CD4-positive, CD25-positive, alpha-beta regulatory T cell (primary cell): ENCODE results near the gene CNNM2. TPM values are rescaled to one million over a fixed set of nuclear protein-coding genes. Genes with fewer than 3 reads are reported as not detected.

Experiments used
- ATAC-seq, 2 donors: fragments of 150-1000 bp; cut with Tn5 transposase; one replicate each; pipeline ENCODE4 v1.10.0; 2021; ENCODE audit warnings: low read depth in 2 of 2, moderate number of reproducible peaks in 2 of 2, moderate library complexity in 1 of 2
- DNase-seq, 3 donors: peaks; one replicate each; pipeline versions ENCODE4 v3.0.0 to v3.0.0-alpha.2; 2012 to 2022; ENCODE audit warnings: mixed read lengths in 1 of 3
- H3K27ac ChIP-seq: one replicate; pipeline ENCODE4 v1.7.0; 2013; ENCODE audit warnings: mild to moderate bottlenecking, low read length; ENCODE audit not compliant: insufficient read depth, poor library complexity, severe bottlenecking
- H3K27me3 ChIP-seq: one replicate; pipeline ENCODE4 v1.7.0; 2013; ENCODE audit warnings: low read length; ENCODE audit not compliant: control insufficient read depth, insufficient read depth
- H3K36me3 ChIP-seq: one replicate; pipeline ENCODE4 v1.7.0; 2013; ENCODE audit warnings: mild to moderate bottlenecking, low read length, moderate library complexity; ENCODE audit not compliant: control insufficient read depth, insufficient read depth
- H3K4me1 ChIP-seq: 2 replicates; pipeline ENCODE4 v1.7.0; 2013; ENCODE audit warnings: mild to moderate bottlenecking, low read length; ENCODE audit not compliant: insufficient read depth, control insufficient read depth, poor library complexity, severe bottlenecking
- H3K4me3 ChIP-seq: one replicate; pipeline ENCODE4 v1.7.0; 2013; ENCODE audit warnings: low read depth, mild to moderate bottlenecking, low read length, moderate library complexity
- H3K9me3 ChIP-seq, 2 experiments: 1 replicate in 1 of 2; 2 replicates in 1 of 2; pipeline ENCODE4 v1.7.0; 2013; ENCODE audit warnings: low read length in 2 of 2, mild to moderate bottlenecking in 1 of 2, moderate library complexity in 1 of 2; ENCODE audit not compliant: control insufficient read depth in 2 of 2
- H3K27ac Mint-ChIP-seq, 3 donors: one replicate each; pipeline ENCODE4 v1.8.0; 2020 to 2022; ENCODE audit warnings: mild to moderate bottlenecking in 3 of 3, mixed read lengths in 3 of 3, moderate library complexity in 2 of 3
- H3K27me3 Mint-ChIP-seq: one replicate; pipeline ENCODE4 v1.8.0; 2022; ENCODE audit warnings: mild to moderate bottlenecking, mixed read lengths
- H3K36me3 Mint-ChIP-seq: one replicate; pipeline ENCODE4 v1.8.0; 2020; ENCODE audit warnings: mixed read lengths
- H3K4me1 Mint-ChIP-seq, 4 donors: one replicate each; pipeline ENCODE4 v1.8.0; 2020 to 2022; ENCODE audit warnings: mixed read lengths in 4 of 4, mild to moderate bottlenecking in 1 of 4
- H3K4me3 Mint-ChIP-seq, 4 donors: one replicate each; pipeline ENCODE4 v1.8.0; 2020 to 2022; ENCODE audit warnings: mild to moderate bottlenecking in 4 of 4, mixed read lengths in 4 of 4, moderate library complexity in 3 of 4
- H3K9me3 Mint-ChIP-seq, 7 donors: one replicate each; pipeline ENCODE4 v1.8.0; 2020 to 2022; ENCODE audit warnings: mixed read lengths in 7 of 7, mild to moderate bottlenecking in 3 of 7, moderate library complexity in 2 of 7
- polyA plus RNA-seq, 4 donors: library from polyadenylated mRNA; unstranded; fragments of 300-500 nt; fragmentation: Illumina TruSeq; gene quantifications; one replicate each; pipeline ENCODE4 v1.2.3, GENCODE V29; 2021
- total RNA-seq: library from RNA; stranded (reverse); gene quantifications from one replicate; pipeline ENCODE4 v1.2.3, GENCODE V29; 2022

CNNM2 gene
- total and polyA plus RNA-seq, 5 donors from 2014 or later = 3.5 to 13.3 (median 6.3) TPM

- Mint-ChIP-seq H3K27ac (no peak overlapping the region), H3K4me1 (no peaks in the 10 kb centered on the region), H3K27me3 (no peaks in the 10 kb centered on the region), H3K4me3 (no peak overlapping the region), H3K9me3 (peaks cover 0 to 1% (median 0%) of the 10 kb centered on the region in 7 donors), H3K36me3 (peaks cover 2% of the 10 kb centered on the region)
- ATAC-seq = no peak
- DNase-seq = no peak
- no peaks in the 10 kb centered on the region for H3K27me3 ChIP-seq
- H3K4me3 ChIP-seq = no peak overlapping the region
- H3K9me3 ChIP-seq = no peaks in the 10 kb centered on the region
- H3K4me1 ChIP-seq = no peaks in the 10 kb centered on the region
- H3K27ac ChIP-seq = no peak overlapping the region
- H3K36me3 ChIP-seq = no peaks in the 10 kb centered on the region
Measured at GRCh38 chr10:102880256-102880655, 37.8 kb upstream of the CNNM2 start.

GRCh38 chr10:102888048-102888447 lies 30.0 kb upstream of the CNNM2 start:
- no peak overlapping the region for H3K27ac ChIP-seq
- no peaks in the 10 kb centered on the region for H3K9me3 ChIP-seq
- ATAC-seq (no peak), DNase-seq (no peak)
- peaks cover 0 to 1% (median 0%) of the 10 kb centered on the region in 7 donors for H3K9me3 Mint-ChIP-seq
- H3K4me1 Mint-ChIP-seq = no peaks in the 10 kb centered on the region
- no peak overlapping the region for H3K4me3 Mint-ChIP-seq
- no peaks in the 10 kb centered on the region for H3K36me3 ChIP-seq
- no peaks in the 10 kb centered on the region for H3K27me3 Mint-ChIP-seq
- H3K4me1 ChIP-seq = no peaks in the 10 kb centered on the region
- no peaks in the 10 kb centered on the region for H3K27me3 ChIP-seq
- H3K27ac Mint-ChIP-seq = no peak overlapping the region
- no peak overlapping the region for H3K4me3 ChIP-seq
- peaks cover 7% of the 10 kb centered on the region for H3K36me3 Mint-ChIP-seq

GRCh38 chr10:102894466-102895213 lies 23.5 kb upstream of the CNNM2 start:
- Mint-ChIP-seq H3K4me1 (no peaks in the 10 kb centered on the region), H3K27ac (peak overlapping the region in 2 of 3 donors; percentile 18 to 76), H3K9me3 (no peaks in the 10 kb centered on the region), H3K36me3 (peaks cover 3% of the 10 kb centered on the region), H3K27me3 (no peaks in the 10 kb centered on the region), H3K4me3 (no peak overlapping the region)
- Histone ChIP-seq H3K36me3 (no peaks in the 10 kb centered on the region), H3K9me3 (no peaks in the 10 kb centered on the region), H3K27me3 (no peaks in the 10 kb centered on the region), H3K27ac (no peak overlapping the region), H3K4me3 (no peak overlapping the region), H3K4me1 (no peaks in the 10 kb centered on the region)
- ATAC-seq (no peak), DNase-seq (no peak)

- H3K4me3 ChIP-seq = no peak overlapping the region
- no peaks in the 10 kb centered on the region for H3K27me3 ChIP-seq
- Mint-ChIP-seq H3K36me3 (no peaks in the 10 kb centered on the region), H3K4me1 (no peaks in the 10 kb centered on the region), H3K9me3 (no peaks in the 10 kb centered on the region), H3K4me3 (no peak overlapping the region), H3K27me3 (no peaks in the 10 kb centered on the region), H3K27ac (no peak overlapping the region)
- ATAC-seq = no peak
- no peak for DNase-seq
- H3K9me3 ChIP-seq = no peaks in the 10 kb centered on the region
- H3K27ac ChIP-seq = no peak overlapping the region
- no peaks in the 10 kb centered on the region for H3K4me1 ChIP-seq
- no peaks in the 10 kb centered on the region for H3K36me3 ChIP-seq
Measured at GRCh38 chr10:102900006-102900405, 18.1 kb upstream of the CNNM2 start.

GRCh38 chr10:102904346-102904745 lies 13.7 kb upstream of the CNNM2 start:
- Mint-ChIP-seq H3K36me3 (no peaks in the 10 kb centered on the region), H3K4me1 (no peaks in the 10 kb centered on the region), H3K9me3 (no peaks in the 10 kb centered on the region), H3K27ac (no peak overlapping the region), H3K4me3 (no peak overlapping the region), H3K27me3 (no peaks in the 10 kb centered on the region)
- no peak overlapping the region for H3K4me3 ChIP-seq
- no peaks in the 10 kb centered on the region for H3K27me3 ChIP-seq
- H3K9me3 ChIP-seq = no peaks in the 10 kb centered on the region
- H3K4me1 ChIP-seq = no peaks in the 10 kb centered on the region
- no peaks in the 10 kb centered on the region for H3K36me3 ChIP-seq
- ATAC-seq (no peak), DNase-seq (no peak)
- H3K27ac ChIP-seq = no peak overlapping the region

GRCh38 chr10:102906507-102906906 lies 11.6 kb upstream of the CNNM2 start:
- Histone ChIP-seq H3K36me3 (no peaks in the 10 kb centered on the region), H3K9me3 (no peaks in the 10 kb centered on the region), H3K27me3 (no peaks in the 10 kb centered on the region), H3K4me1 (no peaks in the 10 kb centered on the region), H3K27ac (no peak overlapping the region), H3K4me3 (no peak overlapping the region)
- Mint-ChIP-seq H3K9me3 (no peaks in the 10 kb centered on the region), H3K27me3 (no peaks in the 10 kb centered on the region), H3K27ac (peak overlapping the region in 1 of 3 donors; percentile 15), H3K4me1 (no peaks in the 10 kb centered on the region), H3K36me3 (no peaks in the 10 kb centered on the region), H3K4me3 (no peak overlapping the region)
- ATAC-seq = no peak
- DNase-seq = no peak

- peaks cover 3% of the 10 kb centered on the region for H3K27me3 ChIP-seq
- peaks cover 0 to 33% (median 10%) of the 10 kb centered on the region in 4 donors for H3K4me1 Mint-ChIP-seq
- peaks cover 15% of the 10 kb centered on the region for H3K4me1 ChIP-seq
- H3K36me3 ChIP-seq = no peaks in the 10 kb centered on the region
- H3K36me3 Mint-ChIP-seq = no peaks in the 10 kb centered on the region
- H3K27ac ChIP-seq = no peak overlapping the region
- H3K27ac Mint-ChIP-seq = no peak overlapping the region
- no peaks in the 10 kb centered on the region for H3K9me3 ChIP-seq
- peaks cover 40% of the 10 kb centered on the region for H3K27me3 Mint-ChIP-seq
- ATAC-seq = no peak
- H3K4me3 Mint-ChIP-seq = peak overlapping the region in 1 of 4 donors; percentile 43
- DNase-seq = peak in 1 of 3 donors; percentile 68
- no peak overlapping the region for H3K4me3 ChIP-seq
- no peaks in the 10 kb centered on the region for H3K9me3 Mint-ChIP-seq
Measured at GRCh38 chr10:102914781-102915180, 3.3 kb upstream of the CNNM2 start.

- H3K36me3 ChIP-seq = no peaks in the 10 kb centered on the region
- no peaks in the 10 kb centered on the region for H3K9me3 ChIP-seq
- H3K4me1 Mint-ChIP-seq = peaks cover 4 to 47% (median 24%) of the 10 kb centered on the region in 4 donors
- H3K4me3 Mint-ChIP-seq = peak overlapping the region; percentile 93 to 97 (median 96)
- DNase-seq = no peak
- no peak for ATAC-seq
- peaks cover 40% of the 10 kb centered on the region for H3K27me3 Mint-ChIP-seq
- H3K9me3 Mint-ChIP-seq = no peaks in the 10 kb centered on the region
- peaks cover 28% of the 10 kb centered on the region for H3K4me1 ChIP-seq
- no peak overlapping the region for H3K4me3 ChIP-seq
- H3K36me3 Mint-ChIP-seq = no peaks in the 10 kb centered on the region
- H3K27me3 ChIP-seq = peaks cover 3% of the 10 kb centered on the region
- H3K27ac ChIP-seq = no peak overlapping the region
- H3K27ac Mint-ChIP-seq = peak overlapping the region in 1 of 3 donors; percentile 38
Measured at GRCh38 chr10:102916173-102916572, 1.9 kb upstream of the CNNM2 start.
